Neutrophil (primary cell): Measurements from ENCODE around the gene TSHR.

ENCODE experiments used
- H3K27ac ChIP-seq: fragments of 200-600 bp; sonication (generic); 2 replicates; pipeline ENCODE4 v1.5.1; 2016; ENCODE audit warnings: mild to moderate bottlenecking, moderate library complexity
- H3K27me3 ChIP-seq: fragments of 200-600 bp; sonication (generic); 2 replicates; pipeline ENCODE4 v1.6.0; 2016; ENCODE audit warnings: mild to moderate bottlenecking
- H3K36me3 ChIP-seq: fragments of 200-600 bp; sonication (generic); 2 replicates; pipeline ENCODE4 v1.5.1; 2017
- H3K4me1 ChIP-seq, 2 experiments: fragments of 200-600 bp in 1 of 2; sonication (generic) in 1 of 2; 1 replicate in 1 of 2; 2 replicates in 1 of 2; pipeline versions ENCODE4 v1.5.1 to v1.6.1; 2013 to 2016; ENCODE audit warnings: low read depth in 1 of 2, low read length in 1 of 2, mild to moderate bottlenecking in 1 of 2, moderate library complexity in 1 of 2; ENCODE audit not compliant: control insufficient read depth in 1 of 2, insufficient read depth in 1 of 2
- H3K4me3 ChIP-seq, 2 experiments: fragments of 200-600 bp in 1 of 2; sonication (generic) in 1 of 2; 1 replicate in 1 of 2; 2 replicates in 1 of 2; pipeline ENCODE4 v1.5.1; 2013 to 2016; ENCODE audit warnings: low read depth in 1 of 2, low read length in 1 of 2, mild to moderate bottlenecking in 1 of 2, moderate library complexity in 1 of 2
- H3K9me3 ChIP-seq: fragments of 200-600 bp; sonication (generic); 2 replicates; pipeline ENCODE4 v1.5.1; 2016
- TF ChIP-seq, protein P1 (sequence below): fragments of 200-600 bp; sonication (generic); IDR thresholded peaks from 2 replicates; pipeline ENCODE4 v1.5.1; 2016; ENCODE audit warnings: antibody characterized with exemption

Gene TSHR

DNA sequence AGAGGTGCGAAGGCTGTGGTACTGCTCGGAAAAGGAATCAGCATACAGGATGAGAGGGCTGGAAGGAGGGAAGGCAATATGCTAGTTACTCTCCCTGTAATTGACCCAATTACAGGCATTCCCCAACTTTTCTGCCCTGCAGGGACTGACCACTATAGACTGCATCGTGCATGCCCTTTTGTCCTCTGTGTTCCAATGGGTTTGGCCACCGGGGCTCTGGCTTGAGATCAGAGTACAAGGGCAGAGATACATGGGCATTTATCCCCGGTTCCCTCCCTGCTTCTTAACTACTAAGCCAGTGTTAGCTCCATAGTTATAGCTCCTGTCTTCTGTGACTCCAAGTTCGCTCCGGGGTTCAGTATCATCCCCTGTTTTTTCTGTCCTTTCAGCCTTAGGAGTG is 205.7 kb downstream of the TSHR start:
- H3K4me1 ChIP-seq, result peaks cover 64 to 66% of the 10 kb centered on the region in 2 experiments
- H3K4me3 ChIP-seq, result no peak overlapping the region
- H3K27ac ChIP-seq, result no peak overlapping the region
- no peaks in the 10 kb centered on the region for H3K9me3 ChIP-seq
- no peaks in the 10 kb centered on the region for H3K36me3 ChIP-seq
- H3K27me3 ChIP-seq, result no peaks in the 10 kb centered on the region
- TF ChIP-seq, protein P1, sequence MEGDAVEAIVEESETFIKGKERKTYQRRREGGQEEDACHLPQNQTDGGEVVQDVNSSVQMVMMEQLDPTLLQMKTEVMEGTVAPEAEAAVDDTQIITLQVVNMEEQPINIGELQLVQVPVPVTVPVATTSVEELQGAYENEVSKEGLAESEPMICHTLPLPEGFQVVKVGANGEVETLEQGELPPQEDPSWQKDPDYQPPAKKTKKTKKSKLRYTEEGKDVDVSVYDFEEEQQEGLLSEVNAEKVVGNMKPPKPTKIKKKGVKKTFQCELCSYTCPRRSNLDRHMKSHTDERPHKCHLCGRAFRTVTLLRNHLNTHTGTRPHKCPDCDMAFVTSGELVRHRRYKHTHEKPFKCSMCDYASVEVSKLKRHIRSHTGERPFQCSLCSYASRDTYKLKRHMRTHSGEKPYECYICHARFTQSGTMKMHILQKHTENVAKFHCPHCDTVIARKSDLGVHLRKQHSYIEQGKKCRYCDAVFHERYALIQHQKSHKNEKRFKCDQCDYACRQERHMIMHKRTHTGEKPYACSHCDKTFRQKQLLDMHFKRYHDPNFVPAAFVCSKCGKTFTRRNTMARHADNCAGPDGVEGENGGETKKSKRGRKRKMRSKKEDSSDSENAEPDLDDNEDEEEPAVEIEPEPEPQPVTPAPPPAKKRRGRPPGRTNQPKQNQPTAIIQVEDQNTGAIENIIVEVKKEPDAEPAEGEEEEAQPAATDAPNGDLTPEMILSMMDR, result no peak

DNA sequence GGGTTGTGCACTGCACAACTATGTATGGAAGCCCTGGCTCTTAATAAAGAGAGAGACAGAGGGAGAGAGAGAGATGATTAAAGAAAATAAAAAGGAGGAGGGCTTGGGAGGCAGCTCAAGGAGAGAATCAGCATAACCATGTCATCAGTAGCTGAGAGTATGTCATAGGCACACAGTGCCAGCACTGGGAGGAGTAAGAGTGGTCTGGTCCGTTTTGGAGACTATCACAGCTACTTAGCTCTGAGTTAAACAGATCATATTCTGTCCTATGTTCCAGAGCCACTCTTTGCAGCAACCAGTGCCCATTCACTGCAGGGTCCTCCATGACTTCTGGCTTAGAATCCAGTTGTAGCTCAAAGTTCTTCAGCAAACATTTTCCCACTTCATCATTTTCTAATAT is 206.3 kb downstream of the TSHR start:
- Histone ChIP-seq H3K27me3 (no peaks in the 10 kb centered on the region), H3K9me3 (no peaks in the 10 kb centered on the region), H3K4me3 (no peak overlapping the region), H3K36me3 (no peaks in the 10 kb centered on the region), H3K4me1 (peaks cover 61 to 62% of the 10 kb centered on the region in 2 experiments), H3K27ac (peak overlapping the region; percentile 72)
- TF ChIP-seq, protein P1, result no peak

DNA sequence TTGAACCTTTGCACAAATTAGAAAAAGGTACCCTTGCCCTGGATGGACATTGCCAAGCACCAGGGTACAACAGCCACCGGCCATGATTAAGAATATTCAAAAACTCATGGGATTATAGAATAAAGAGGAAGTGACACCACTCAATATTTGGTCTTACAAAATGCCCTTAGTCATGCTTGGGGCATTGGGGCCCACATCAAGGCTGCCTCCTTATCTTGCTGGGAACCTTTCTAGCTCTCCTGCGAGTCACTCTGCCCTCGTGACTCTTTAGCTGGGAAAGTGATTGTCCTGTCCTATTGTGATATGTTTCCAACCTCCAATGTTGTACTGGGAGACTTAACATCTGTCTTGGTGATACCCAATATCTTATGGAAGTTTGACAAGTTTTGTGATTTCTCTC is 207.5 kb downstream of the TSHR start:
- no peaks in the 10 kb centered on the region for H3K9me3 ChIP-seq
- H3K4me3 ChIP-seq, result no peak overlapping the region
- H3K27ac ChIP-seq, result peak overlapping the region; percentile 72
- TF ChIP-seq, protein P1, result no peak
- no peaks in the 10 kb centered on the region for H3K36me3 ChIP-seq
- no peaks in the 10 kb centered on the region for H3K27me3 ChIP-seq
- peaks cover 49 to 50% of the 10 kb centered on the region in 2 experiments for H3K4me1 ChIP-seq

DNA sequence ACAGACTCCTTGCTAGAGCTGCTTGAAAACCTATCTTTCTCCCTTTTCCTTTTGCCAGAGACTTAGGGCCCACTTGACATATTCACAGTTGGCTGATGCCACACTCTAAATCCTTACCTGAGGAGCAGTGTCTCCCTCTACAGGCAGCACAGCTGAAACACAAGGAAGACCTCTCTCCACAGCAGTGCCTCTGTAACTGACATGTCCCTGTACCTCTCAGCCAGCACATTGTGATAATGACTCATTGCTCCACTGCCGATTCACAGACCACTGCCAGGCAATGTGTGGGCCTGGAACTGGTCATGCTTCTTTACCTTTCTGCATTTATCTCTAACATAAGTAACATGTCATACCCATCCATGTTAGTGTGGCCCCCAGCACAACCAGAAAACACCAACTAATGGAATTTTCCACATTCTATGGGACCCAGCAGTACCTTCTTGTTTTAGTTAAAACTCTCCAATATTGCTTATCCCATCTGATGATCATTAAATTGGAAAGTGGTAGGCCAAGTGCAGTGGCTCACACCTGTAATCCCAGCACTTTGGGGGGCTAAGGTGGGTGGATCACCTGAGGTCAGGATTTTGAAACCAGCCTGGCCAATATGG is 208.8 kb downstream of the TSHR start:
- Histone ChIP-seq H3K4me3 (no peak overlapping the region), H3K27ac (peak overlapping the region; percentile 72), H3K27me3 (no peaks in the 10 kb centered on the region), H3K36me3 (no peaks in the 10 kb centered on the region), H3K4me1 (peaks cover 45 to 50% of the 10 kb centered on the region in 2 experiments), H3K9me3 (no peaks in the 10 kb centered on the region)
- TF ChIP-seq, protein P1, result peak; percentile 61

DNA sequence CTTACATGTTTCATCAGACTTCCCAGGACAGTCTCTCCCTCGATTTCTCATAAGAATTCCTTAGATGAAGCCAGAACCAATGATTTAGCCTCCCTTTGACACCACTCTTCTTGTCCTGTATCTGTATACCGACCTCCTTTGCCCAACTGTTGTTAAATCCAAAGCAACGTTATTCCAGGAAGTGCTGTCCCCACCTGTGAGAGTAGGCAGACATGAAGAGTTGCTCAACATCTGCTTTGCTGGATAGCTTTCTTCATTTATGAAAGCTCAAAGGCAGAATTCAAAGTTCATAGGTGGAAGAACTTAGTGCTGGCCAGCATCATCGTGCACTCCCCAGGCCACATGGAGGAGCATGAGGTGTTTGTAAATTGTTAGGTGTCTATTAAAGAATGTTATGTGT is 209.8 kb downstream of the TSHR start:
- H3K27ac ChIP-seq, result peak overlapping the region; percentile 72
- no peaks in the 10 kb centered on the region for H3K9me3 ChIP-seq
- H3K4me3 ChIP-seq, result no peak overlapping the region
- TF ChIP-seq, protein P1, result no peak
- H3K27me3 ChIP-seq, result no peaks in the 10 kb centered on the region
- no peaks in the 10 kb centered on the region for H3K36me3 ChIP-seq
- H3K4me1 ChIP-seq, result peaks cover 54 to 59% of the 10 kb centered on the region in 2 experiments

DNA sequence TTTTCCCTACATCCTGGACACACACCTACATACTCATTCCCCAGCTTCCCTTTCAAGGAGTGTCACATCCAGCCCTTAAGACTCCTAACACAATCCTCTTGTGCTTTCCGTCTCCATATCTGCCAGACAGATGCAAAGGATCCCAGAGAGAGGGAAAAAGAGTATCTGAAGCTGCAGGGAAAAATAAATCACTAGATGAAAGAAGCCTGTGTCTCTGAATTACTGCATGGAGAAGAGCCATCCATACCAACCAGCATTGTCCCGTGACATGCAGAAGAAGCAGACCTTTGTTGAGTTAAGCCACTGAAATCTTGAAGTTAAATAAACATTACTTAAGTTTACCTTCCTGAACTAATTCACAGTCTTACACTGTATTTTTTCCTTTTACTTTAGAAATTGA is 210.7 kb downstream of the TSHR start:
- H3K27ac ChIP-seq, result no peak overlapping the region

More for the DNA sequence above, 210.7 kb downstream of the TSHR start:
- no peak overlapping the region for H3K4me3 ChIP-seq
- TF ChIP-seq, protein P1, result no peak
- H3K9me3 ChIP-seq, result no peaks in the 10 kb centered on the region
- H3K27me3 ChIP-seq, result no peaks in the 10 kb centered on the region
- H3K36me3 ChIP-seq, result no peaks in the 10 kb centered on the region
- peaks cover 62 to 67% of the 10 kb centered on the region in 2 experiments for H3K4me1 ChIP-seq
